ENCODE results near the gene DBF4.
A peak's percentile ranks its signal among the peaks of the same experiment; 100 is the strongest.
"Not testable (repeated sequence)": the region's sequence is repeated elsewhere in the genome, so short reads cannot be mapped to it uniquely, and the experiment has no call there.

The DBF4 gene

DNA sequence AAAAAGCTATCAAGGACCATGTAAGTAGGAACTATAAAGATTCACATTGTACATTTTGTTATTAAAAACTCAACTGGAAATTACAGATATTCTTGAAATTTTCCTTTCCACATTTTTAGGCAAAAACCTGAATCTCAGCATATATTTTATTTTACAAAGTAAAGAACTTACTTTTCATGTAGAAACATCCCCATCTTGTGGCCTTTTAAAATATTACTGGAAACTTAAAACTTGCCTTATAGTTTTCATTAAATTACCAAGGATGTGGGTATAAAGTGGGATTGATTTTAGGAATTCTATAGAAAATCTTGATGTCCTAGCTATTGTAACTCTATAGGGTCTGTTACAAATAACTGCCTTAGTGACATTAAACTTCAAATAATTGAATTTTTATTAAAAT, 10.6 kb downstream of the DBF4 start:
- TF ChIP-seq CTCF (IDR thresholded peaks at IDR 0.05; ENCODE audit: insufficient read depth, low read depth, low read length, missing control alignments), result no peak
- peak; percentile 53 for DNase-seq (ENCODE audit: low read depth)
- no peak overlapping the region for H3K4me3 ChIP-seq (ENCODE audit: low read length)

DNA sequence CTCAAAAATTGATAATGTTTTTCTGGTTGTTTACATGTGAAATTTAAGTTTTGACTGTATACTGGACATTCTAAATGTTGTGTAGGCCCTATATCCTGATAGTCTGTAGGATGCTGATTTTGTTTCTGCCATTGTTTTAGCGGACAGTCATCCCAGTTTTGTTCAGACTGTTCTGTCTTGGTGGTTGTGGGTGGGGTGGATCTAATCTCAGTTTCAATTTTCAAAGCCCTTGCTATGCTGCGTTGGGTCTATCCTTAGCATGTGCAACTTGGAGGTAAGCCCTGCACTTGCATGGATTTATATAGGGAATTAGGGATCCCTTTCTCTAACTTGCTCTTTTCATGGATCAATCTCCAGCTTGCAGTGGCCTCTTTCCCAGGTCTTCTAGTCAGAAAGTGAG, 19.1 kb downstream of the DBF4 start:
- H3K4me3 ChIP-seq (ENCODE audit: low read length), result no peak overlapping the region
- DNase-seq (ENCODE audit: low read depth), result no peak
- TF ChIP-seq CTCF (IDR thresholded peaks at IDR 0.05; ENCODE audit: insufficient read depth, low read depth, low read length, missing control alignments), result no peak

DNA sequence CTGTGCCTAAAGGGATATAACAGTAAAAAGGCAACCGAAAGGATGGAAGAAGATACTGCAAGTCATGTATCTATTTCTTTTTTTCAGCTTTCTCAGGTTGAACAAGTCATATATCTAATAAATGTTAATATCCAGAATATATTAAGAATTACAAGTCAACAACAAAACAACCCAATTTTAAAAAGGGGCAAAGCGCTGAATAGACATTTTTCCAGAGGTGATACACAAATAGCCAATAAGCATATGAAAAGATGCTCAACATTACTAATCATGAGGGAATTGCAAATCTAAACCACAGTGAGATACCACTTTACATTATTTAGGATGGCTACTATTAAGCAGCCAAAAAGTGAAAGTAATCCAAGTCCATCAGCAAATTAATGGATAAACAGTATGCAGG, 23.0 kb downstream of the DBF4 start:
- no peak overlapping the region for H3K4me3 ChIP-seq (ENCODE audit: low read length)
- no peak for TF ChIP-seq CTCF (IDR thresholded peaks at IDR 0.05; ENCODE audit: insufficient read depth, low read depth, low read length, missing control alignments)
- no peak for DNase-seq (ENCODE audit: low read depth)

DNA sequence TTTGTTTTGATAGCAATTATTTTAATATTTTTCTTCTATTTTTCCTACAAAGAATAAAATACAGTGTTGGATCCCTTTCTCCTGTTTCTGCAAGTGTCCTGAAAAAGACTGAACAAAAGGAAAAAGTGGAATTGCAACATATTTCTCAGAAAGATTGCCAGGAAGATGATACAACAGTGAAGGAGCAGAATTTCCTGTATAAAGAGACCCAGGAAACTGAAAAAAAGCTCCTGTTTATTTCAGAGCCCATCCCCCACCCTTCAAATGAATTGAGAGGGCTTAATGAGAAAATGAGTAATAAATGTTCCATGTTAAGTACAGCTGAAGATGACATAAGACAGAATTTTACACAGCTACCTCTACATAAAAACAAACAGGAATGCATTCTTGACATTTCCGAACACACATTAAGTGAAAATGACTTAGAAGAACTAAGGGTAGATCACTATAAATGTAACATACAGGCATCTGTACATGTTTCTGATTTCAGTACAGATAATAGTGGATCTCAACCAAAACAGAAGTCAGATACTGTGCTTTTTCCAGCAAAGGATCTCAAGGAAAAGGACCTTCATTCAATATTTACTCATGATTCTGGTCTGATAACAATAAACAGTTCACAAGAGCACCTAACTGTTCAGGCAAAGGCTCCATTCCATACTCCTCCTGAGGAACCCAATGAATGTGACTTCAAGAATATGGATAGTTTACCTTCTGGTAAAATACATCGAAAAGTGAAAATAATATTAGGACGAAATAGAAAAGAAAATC, 31.0 kb downstream of the DBF4 start:
- H3K4me3 ChIP-seq (ENCODE audit: low read length); DNase-seq (ENCODE audit: low read depth): not testable (repeated sequence)

GRCh38 chr7:87908814-87909213, 32.5 kb downstream of the DBF4 start:
- H3K4me3 ChIP-seq (ENCODE audit: low read length); DNase-seq (ENCODE audit: low read depth): not testable (repeated sequence)

DNA sequence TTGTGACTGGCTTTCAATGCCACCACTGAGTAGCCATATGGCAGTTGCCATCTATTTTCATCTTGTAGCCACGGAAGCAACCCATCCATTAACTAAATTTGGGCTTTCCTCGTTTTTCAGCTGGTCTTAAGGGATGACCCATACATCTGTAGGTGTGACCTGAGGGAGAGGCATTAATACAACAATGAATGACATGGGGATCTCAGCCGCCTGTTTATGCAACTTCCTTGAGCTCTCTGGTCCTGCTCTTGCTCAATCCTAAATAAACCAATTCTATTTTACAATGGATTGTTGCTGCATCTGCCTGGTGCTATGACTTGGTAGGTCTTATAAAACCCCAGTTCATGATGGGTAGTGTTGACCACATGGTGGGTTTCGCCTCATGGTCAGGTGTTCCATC, 35.8 kb downstream of the DBF4 start:
- no peak for TF ChIP-seq CTCF (IDR thresholded peaks at IDR 0.05; ENCODE audit: insufficient read depth, low read depth, low read length, missing control alignments)
- no peak overlapping the region for H3K4me3 ChIP-seq (ENCODE audit: low read length)
- DNase-seq (ENCODE audit: low read depth), result no peak

DNA sequence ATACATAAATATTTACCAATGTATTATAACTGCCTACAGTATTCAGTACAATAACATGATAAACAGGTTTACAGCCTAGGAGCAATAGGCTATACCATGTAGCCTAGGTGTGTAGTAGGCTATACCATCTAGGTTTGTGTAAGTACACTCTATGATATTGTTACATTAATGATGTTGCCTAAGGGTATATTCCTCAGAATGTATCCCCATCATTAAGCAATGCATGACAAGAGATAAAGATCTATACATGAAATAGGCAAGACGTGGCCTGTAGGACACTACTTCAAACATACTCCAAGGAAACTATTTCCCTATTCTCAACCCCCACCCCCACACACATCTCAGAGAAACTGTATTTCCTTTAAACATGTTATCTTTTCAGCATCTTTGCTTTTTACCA, 42.4 kb downstream of the DBF4 start:
- no peak for TF ChIP-seq CTCF (IDR thresholded peaks at IDR 0.05; ENCODE audit: insufficient read depth, low read depth, low read length, missing control alignments)
- no peak overlapping the region for H3K4me3 ChIP-seq (ENCODE audit: low read length)
- DNase-seq (ENCODE audit: low read depth), result peak; percentile 67

- TF ChIP-seq CTCF (IDR thresholded peaks at IDR 0.05; ENCODE audit: insufficient read depth, low read depth, low read length, missing control alignments), result no peak
- no peak for DNase-seq (ENCODE audit: low read depth)
Observed at GRCh38 chr7:87919875-87920274, 43.6 kb downstream of the DBF4 start.

More at GRCh38 chr7:87919875-87920274, 43.6 kb downstream of the DBF4 start:
- no peak overlapping the region for H3K4me3 ChIP-seq (ENCODE audit: low read length)

Measured in epithelial cell of esophagus (primary cell).